Endometrial microvascular endothelial cells (primary cell): ENCODE measurements around the gene CCDC102B. TPM values are rescaled to one million over a fixed set of nuclear protein-coding genes. Genes with fewer than 3 reads are reported as not detected.

Source experiments
- in situ Hi-C: cut with HindIII; loops from 2 replicates; pipeline ENCODE4 v1.10.0; 2017; ENCODE audit warnings: low sequenced_read_pairs, low pct_unique_long_range_greater_than_20kb; ENCODE audit errors: inconsistent ontology term
- total RNA-seq: library from RNA; depleted of rRNA; stranded (reverse); fragments of >200 nt; gene quantifications from one replicate; pipeline ENCODE4 v1.2.3, GENCODE V29; 2015; ENCODE audit errors: inconsistent ontology term

Gene CCDC102B
- total RNA-seq, 1 donor from 2014 or later = 0.09 TPM

- in situ Hi-C loops = no loop called here
These were observed 210.7 kb downstream of the CCDC102B start for GRCh38 chr18:69008538-69008937.

GRCh38 chr18:69021211-69021805 lies 223.4 kb downstream of the CCDC102B start:
- in situ Hi-C loops = no loop called here

GRCh38 chr18:69022426-69022825 lies 224.5 kb downstream of the CCDC102B start:
- in situ Hi-C loops = no loop called here

DNA sequence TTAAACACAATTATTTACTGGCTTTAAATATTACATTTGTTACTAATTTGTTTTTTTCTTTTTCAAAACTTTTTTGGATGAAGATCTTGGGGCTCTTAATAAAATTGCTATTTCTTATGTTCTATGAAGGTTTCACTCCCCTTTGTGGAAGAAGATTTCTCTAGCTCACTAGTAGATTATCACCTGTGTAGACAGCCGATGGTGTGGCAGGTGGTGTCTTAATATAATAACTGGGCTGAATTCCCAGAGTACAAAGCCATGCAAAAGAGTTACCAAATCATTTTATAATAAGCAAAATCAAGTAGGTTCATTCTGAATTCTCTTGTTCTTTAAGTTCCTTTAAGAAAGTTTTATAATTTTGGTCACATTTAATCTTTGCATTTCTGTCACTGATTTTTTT lies 233.7 kb downstream of the CCDC102B start:
- in situ Hi-C loops = no loop called here

GRCh38 chr18:69032009-69032408 lies 234.1 kb downstream of the CCDC102B start:
- in situ Hi-C loops = no loop called here

- in situ Hi-C loops = no loop called here
These were observed 237.9 kb downstream of the CCDC102B start for GRCh38 chr18:69035756-69036155.

GRCh38 chr18:69044215-69044614 lies 246.3 kb downstream of the CCDC102B start:
- in situ Hi-C loops = no loop called here

GRCh38 chr18:69064063-69064462 lies 266.2 kb downstream of the CCDC102B start:
- in situ Hi-C loops = no loop called here

GRCh38 chr18:69067048-69067447 lies 269.2 kb downstream of the CCDC102B start:
- in situ Hi-C loops = no loop called here

GRCh38 chr18:69071680-69072079 lies 273.8 kb downstream of the CCDC102B start:
- in situ Hi-C loops = no loop called here

DNA sequence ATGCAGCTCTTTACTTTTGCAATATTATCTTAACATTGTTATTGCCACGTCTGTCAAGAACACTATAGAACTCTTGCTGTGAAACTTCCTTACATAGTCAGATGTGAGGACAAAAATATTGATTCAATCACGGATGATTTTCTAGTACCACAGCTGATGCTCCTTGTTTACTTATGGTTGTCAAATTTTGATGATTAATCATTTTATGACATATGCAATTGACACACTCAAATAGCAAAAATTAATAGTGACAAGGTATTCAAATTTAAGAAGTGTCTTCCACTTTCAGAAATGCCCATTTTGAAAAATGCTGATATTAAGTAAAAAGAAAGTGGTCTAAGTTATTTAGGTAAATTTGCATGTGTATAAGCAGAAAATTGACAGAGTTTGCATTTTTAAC lies 284.0 kb downstream of the CCDC102B start:
- in situ Hi-C loops = no loop called here

DNA sequence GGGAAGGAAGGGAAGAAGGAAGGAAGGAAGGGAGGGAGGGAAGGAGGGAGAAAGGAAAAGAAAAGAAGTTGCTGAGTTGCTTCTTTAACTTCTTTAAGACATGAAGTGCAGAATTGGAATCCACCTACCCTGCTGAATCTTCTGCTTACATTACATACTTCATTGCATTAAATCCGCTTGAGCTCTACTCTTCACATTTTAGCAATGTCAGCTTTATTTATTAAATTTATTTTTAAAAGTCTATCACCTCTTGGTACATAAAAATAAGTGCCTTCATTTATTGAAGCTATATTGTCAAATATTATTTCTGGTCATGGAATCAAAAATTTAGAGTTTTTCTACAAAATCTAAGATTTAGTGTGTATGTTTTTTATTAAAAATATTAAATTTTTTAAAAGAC lies 284.6 kb downstream of the CCDC102B start:
- in situ Hi-C loops = no loop called here

GRCh38 chr18:69085951-69086350 lies 288.1 kb downstream of the CCDC102B start:
- in situ Hi-C loops = no loop called here

DNA sequence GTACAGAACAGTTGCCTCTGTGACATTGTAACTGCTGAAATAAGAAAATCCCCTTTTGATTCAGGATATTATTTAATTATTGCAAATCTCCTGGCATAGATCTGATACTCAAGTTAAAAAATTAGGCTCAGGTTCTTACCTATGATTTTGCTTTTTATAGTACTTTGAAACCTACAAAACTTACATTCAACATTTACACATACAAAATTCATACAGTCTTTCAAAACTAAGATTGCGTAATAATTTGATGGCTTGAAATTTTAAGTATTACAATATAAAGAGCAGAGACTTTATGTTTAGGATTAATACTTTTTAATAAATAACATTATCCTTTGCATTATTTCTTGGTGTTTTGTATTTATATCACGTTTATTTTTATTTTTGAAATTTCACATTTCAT lies 291.1 kb downstream of the CCDC102B start:
- in situ Hi-C loops = no loop called here

- in situ Hi-C loops = no loop called here
These were observed 299.5 kb downstream of the CCDC102B start for GRCh38 chr18:69097349-69097748.

- in situ Hi-C loops = no loop called here
These were observed 305.1 kb downstream of the CCDC102B start for GRCh38 chr18:69102959-69103358.

Other genes starting within 250 kb of the CCDC102B start
- gene TMX3, start 83.0 kb upstream of the CCDC102B start, total RNA-seq = 61.2 TPM